Stomach (tissue), 4 donors: Measurements from ENCODE around the gene ORC3.
"Not testable (repeated sequence)": the region's sequence is repeated elsewhere in the genome, so short reads cannot be mapped to it uniquely, and the experiment has no call there.

ENCODE experiments used
- POLR2A ChIP-seq, 4 donors: fragments of 450-650 bp; IDR thresholded peaks; one replicate each; pipeline ENCODE4 v1.6.1; 2016; ENCODE audit warnings: antibody characterized with exemption in 4 of 4, control low read depth in 2 of 4, mild to moderate bottlenecking in 1 of 4, moderate library complexity in 1 of 4
- POLR2AphosphoS5 ChIP-seq, 3 donors: sonication (generic); formaldehyde crosslinking; IDR thresholded peaks; one replicate each; pipeline ENCODE4 v1.6.1; 2016; ENCODE audit warnings: antibody characterized with exemption in 3 of 3
- TF ChIP-seq, protein P1 (sequence below), 7 experiments: fragments of 450-650 bp in 4 of 7; fragments of 200-600 bp in 3 of 7; sonication (generic) in 3 of 7; IDR thresholded peaks; one replicate each; pipeline ENCODE4 v1.5.1; 2016 to 2019; ENCODE audit warnings: antibody characterized with exemption in 7 of 7, control low read depth in 2 of 7, mild to moderate bottlenecking in 1 of 7

DNA sequence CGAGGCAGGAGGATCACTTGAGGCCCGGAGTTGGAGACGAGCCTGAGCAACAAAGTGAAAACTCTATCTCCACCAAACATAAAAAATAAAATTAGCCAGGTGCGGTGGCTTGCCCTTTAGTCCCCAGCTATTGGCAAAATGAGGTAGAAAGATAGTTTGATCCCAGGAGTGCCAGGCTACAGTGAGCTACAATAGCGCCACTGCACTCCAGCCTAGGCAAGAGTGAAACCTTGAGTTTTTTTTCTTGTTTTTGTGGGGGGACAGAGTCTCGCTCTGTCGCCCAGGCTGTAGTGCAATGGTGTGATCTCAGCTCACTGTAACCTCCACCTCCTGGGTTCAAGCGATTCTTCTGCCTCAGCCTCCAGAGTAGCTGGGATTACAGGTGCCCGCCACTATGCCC is 98.0 kb downstream of the ORC3 start:
- TF ChIP-seq POLR2A, POLR2AphosphoS5 (IDR thresholded peaks at IDR 0.05): not testable (repeated sequence)
- TF ChIP-seq, protein P1, sequence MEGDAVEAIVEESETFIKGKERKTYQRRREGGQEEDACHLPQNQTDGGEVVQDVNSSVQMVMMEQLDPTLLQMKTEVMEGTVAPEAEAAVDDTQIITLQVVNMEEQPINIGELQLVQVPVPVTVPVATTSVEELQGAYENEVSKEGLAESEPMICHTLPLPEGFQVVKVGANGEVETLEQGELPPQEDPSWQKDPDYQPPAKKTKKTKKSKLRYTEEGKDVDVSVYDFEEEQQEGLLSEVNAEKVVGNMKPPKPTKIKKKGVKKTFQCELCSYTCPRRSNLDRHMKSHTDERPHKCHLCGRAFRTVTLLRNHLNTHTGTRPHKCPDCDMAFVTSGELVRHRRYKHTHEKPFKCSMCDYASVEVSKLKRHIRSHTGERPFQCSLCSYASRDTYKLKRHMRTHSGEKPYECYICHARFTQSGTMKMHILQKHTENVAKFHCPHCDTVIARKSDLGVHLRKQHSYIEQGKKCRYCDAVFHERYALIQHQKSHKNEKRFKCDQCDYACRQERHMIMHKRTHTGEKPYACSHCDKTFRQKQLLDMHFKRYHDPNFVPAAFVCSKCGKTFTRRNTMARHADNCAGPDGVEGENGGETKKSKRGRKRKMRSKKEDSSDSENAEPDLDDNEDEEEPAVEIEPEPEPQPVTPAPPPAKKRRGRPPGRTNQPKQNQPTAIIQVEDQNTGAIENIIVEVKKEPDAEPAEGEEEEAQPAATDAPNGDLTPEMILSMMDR (IDR thresholded peaks at IDR 0.05): not testable (repeated sequence)
